Loucy (cell line): ENCODE data around the gene ROBO4.

Experiments used
- EZH2phosphoT487 ChIP-seq: fragments of 200-600 bp; IDR thresholded peaks from 2 replicates; pipeline ENCODE4 v1.6.1; 2018; ENCODE audit warnings: antibody characterized with exemption, mild to moderate bottlenecking, moderate library complexity, borderline replicate concordance
- TF ChIP-seq, protein P1 (sequence below): fragments of 200-600 bp; sonication (generic); conservative IDR thresholded peaks from 2 replicates; pipeline ENCODE4 v1.5.1; 2014; ENCODE audit warnings: mild to moderate bottlenecking, antibody characterized with exemption, low read length

DNA sequence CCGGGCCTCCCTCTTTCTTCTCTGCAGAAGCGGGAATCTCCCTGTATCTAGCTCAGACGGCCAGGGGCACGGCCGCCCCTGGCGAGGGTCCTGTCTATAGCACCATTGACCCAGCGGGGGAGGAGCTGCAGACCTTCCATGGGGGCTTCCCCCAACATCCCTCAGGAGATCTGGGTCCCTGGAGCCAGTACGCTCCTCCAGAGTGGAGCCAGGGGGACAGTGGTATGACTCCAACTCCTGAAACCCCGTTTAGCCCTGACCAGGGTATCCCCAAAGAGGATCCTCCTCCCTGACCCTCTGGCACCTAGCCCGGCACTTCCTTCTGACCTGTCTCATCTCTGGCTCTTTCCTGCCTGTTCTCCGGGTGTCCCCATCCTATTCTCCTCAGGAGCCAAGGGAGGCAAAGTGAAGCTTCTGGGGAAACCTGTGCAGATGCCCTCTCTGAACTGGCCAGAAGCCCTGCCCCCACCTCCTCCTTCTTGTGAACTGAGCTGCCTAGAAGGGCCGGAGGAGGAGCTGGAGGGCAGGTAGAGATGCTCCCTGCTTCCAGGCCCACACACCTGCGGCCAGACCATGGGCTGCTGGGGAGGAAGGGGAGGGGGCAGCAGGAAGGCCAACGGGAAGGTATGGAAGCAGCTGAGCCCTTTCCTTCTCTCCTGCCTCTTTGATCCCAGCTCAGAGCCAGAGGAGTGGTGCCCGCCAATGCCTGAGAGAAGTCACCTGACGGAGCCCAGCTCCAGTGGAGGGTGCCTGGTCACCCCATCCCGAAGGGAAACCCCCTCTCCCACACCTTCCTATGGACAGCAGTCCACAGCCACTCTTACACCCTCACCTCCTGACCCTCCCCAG lies 19.5 kb downstream of the ROBO4 start:
- TF ChIP-seq, protein P1, sequence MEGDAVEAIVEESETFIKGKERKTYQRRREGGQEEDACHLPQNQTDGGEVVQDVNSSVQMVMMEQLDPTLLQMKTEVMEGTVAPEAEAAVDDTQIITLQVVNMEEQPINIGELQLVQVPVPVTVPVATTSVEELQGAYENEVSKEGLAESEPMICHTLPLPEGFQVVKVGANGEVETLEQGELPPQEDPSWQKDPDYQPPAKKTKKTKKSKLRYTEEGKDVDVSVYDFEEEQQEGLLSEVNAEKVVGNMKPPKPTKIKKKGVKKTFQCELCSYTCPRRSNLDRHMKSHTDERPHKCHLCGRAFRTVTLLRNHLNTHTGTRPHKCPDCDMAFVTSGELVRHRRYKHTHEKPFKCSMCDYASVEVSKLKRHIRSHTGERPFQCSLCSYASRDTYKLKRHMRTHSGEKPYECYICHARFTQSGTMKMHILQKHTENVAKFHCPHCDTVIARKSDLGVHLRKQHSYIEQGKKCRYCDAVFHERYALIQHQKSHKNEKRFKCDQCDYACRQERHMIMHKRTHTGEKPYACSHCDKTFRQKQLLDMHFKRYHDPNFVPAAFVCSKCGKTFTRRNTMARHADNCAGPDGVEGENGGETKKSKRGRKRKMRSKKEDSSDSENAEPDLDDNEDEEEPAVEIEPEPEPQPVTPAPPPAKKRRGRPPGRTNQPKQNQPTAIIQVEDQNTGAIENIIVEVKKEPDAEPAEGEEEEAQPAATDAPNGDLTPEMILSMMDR, result no peak
- TF ChIP-seq EZH2phosphoT487, result no peak
